HG03442 (cell line): ENCODE measurements around the gene CCL17.
"Not testable (repeated sequence)": the region's sequence is repeated elsewhere in the genome, so short reads cannot be mapped to it uniquely, and the experiment has no call there.

ENCODE experiments used
- ATAC-seq: cut with Tn5 transposase; IDR thresholded peaks from one replicate; pipeline ENCODE4 v1.9.1; 2021; ENCODE audit warnings: mild to moderate bottlenecking, moderate library complexity; ENCODE audit not compliant: unreplicated experiment

CCL17 gene

DNA sequence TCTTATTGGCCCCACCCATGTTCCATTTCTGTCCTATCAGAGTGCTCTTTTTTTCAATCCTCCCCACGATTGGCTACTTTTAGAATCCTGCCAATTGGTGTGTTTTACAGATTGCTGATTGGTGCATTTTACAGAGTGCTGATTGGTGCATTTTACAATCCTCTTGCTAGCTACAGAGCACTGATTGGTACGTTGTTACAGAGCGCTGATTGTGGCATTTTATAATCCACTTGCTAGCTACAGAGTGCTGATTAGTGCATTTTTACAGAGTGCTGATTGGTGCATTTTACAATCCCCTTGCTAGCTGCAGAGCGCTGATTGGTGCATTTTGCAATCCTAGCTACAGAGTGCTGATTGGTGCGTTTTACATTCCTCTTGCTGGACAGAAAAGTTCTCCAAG, 9.5 kb upstream of the CCL17 start:
- ATAC-seq, result no peak

DNA sequence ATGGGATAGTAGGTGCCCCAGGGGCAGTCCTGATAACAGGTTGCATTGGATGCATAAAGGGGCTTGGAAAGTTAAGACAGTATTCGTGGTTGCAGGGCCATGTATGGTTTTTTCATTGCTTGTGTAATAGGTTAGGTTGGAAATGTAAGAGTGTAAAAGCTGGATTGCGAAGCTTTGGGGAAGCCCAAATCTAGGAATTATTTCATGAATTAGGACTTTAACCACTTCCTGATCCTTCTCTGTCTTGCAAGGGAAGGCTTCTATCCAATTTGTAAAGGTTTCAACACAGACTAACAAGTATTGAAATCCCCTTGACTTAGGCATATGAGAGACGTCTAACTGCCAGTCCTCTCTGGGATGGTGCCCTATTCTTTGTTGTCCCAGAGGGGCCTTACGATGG, 7.8 kb upstream of the CCL17 start:
- no peak for ATAC-seq

DNA sequence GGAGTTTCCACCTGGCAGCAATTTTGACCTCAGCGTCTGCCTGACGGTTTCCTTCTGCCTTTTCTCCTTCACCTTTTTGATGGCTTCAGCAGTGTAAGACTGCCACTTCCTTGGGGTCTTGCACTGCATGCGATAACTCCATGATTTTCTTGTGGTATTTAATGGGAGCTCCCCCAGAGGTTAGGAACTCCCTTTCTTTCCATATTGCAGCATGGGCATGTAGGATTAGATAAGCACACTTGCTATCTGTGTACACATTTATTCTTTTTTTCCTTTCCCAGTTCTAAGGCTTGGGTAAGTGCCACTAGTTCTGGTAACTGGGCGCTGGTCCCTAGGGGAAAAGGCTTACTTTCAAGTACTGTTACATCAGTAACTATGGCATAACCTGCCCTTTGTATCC, 7.1 kb upstream of the CCL17 start:
- not testable (repeated sequence) for ATAC-seq

DNA sequence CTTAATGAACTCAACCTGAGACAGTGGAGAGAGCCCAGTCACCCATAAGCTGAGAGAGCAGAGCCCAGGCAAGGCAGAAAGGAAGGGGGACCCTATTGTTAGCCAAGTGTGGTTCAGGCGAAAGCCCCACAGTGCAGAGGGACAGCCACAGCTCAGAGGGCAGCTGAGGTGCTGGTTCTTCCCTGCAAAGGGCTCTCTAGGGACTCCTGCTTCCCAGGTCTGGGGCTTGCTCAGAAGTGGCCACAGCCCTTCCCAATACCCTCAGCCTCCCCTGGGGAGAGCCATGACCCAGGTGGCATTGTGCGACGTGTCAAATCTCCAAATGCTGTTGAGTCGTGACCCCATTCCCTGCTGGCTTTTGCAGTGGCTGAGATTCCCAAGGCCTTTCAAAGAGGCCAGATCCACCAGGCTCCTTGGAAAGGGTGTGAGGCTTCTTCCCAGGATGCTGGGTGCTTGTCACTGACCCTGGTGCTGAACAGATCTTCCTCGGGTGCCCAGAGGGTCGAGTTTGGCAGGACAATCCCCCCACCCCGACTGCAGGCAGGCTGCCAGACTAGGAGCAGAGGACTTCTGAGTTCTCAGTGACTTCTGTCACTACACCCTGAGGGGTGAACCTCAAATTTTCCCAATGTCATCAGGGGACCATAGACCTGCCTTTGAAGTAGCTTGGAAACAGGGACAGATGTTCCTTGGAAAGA, 2.5 kb upstream of the CCL17 start:
- no peak for ATAC-seq

DNA sequence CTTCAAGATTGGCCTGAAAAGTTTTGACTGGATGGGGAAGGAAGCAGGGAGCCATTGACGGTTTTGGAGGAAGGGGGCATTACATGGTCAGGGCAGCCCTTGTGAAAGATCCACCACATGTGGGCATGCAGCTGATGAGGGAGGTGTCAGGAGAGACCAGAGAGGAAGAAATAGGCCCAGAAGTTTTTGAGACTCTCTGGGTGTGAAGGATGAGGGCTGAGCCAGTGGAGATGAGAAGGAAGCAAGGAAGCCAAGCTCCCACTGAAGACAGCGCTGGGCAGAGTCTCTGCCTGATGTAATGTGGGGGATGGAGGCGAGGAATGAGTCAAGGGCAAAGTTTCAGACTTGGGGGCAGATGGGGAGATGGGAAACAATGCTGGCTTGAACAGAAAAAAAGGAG, 530 bp downstream of the CCL17 start:
- ATAC-seq, result no peak

DNA sequence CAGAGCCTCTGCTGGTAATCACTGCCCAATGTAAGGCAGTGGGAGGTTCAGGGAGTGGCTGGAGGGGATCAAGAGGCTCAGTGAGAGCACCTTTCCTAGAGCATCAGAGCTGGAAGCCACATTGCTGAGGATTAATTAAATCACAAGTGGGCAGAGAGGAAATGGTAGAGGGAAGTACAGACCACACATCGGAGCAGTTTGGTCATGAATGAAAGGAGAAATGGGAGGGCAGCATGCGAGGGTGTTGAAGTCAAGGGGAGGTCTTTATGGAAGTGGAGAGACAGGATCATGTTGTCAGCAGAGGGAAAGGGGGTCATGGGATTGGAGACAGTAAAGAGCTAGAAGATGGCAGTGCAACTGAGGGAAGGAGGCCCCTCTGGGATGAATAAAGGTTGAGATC, 2.3 kb downstream of the CCL17 start:
- ATAC-seq, result no peak

DNA sequence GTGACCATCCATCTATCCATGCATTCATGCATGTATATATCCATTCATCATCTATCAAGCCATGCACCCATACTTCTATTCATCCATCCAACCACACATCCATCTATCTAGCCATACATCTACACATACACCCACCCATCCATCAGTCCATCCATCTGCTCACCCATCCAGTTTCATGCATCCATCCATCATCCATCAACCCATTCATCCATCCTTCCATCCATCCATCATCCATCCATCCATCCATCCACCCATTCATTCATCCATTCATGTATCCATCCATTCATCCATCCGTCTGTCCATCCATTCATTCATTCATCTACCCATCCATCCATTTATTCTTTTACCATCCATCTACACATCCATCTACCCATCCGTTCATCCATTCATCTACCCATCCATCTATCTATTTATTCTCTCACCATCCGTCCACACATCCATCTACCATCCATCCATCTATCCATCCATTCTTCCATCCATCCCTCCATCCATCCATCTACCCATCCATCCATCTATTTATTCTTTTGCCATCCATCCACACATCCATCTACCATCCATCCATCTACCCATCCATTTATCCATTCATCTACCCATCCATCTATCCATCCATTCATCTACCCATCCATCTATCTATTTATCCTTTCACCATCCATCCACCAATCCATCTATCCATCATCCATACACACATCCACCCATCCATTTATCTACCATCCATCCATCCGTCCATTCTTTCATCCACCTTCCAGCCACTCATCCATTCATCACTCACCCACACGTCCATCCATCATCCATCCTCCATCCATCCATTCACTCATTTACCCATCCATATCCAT, 3.2 kb downstream of the CCL17 start:
- no peak for ATAC-seq

DNA sequence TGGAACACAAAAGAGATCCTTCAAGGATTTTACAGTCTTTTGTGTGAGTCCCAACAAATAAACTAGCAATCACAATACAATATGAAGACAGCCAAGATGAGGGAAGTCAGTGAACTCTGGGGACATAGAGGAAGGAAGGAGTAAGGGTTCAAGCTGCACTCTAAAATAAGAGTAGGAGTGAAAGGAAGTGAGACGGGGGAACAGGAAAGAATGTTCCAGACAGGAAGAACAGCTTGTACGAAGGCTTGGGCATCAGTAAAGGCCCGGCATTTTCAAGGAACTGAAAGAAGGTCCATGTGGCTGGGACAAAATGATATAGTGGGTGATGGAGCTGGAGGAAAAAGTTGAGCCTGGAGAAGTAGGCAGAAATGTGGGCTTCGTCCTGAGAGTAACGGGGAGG, 4.5 kb downstream of the CCL17 start:
- no peak for ATAC-seq

DNA sequence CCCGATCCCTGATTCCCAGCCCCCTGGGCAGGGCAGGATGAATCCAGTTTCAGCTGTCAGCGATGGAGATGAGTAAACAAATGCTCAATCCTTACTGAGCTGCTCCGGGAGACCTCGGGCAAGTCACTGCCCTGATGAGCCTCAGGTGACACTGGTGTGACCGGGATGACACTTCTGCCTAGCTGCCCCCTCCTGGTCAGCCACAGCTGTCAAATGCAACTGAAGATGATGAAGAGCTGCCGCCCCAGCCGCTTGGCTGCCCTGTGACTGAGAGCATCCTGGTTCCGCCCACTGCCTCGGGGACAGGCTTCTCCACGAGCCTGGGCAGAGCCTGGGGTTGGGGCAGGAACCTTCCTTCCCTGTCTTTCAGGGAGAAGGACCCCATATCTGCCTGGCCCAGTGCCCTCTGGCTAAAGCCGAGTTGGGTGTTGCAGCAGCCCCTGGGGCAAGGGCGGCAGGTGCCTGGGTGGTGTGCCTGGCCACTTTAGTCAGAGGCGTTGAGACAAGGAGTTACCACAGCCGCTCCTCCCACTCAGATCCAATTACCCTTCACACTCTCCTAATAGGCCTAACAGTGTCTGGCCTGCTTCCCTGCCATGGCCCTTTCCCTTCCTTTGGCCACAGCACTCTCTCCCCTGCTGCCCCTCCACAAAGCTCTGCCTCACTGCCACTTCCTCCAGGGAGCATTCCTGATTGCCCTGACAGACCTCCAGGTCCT, 5.5 kb downstream of the CCL17 start:
- no peak for ATAC-seq

DNA sequence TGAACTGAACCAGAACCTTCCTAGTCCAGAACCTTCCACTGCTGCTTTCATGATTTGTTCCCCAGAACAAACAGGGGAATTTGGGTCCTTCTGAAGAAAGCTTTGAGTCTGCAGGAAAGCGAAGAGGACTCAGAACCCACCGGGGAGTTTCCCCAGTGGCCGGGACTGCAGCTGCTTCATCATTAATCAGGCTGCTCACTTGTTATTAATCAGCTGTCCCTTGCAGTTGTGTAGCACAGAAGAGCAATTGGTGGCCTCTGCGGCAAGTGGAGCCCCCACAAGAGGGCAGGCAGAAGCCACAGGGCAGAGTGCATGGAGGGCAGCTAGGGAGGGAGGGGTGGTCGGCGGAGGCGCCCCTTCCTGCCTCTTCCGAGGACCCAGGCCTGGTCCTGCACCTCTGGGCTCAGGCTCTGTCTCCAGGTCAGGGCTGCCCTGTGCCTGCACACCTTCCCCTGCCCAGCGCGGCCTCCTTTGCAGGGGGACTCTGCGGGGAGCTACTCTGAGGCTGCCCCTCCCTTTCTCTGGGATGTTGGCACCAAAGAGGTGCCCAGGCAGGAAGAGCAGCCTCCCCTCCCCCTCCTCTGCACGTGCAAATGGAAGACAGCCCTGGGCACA, 6.9 kb downstream of the CCL17 start:
- ATAC-seq, result no peak

DNA sequence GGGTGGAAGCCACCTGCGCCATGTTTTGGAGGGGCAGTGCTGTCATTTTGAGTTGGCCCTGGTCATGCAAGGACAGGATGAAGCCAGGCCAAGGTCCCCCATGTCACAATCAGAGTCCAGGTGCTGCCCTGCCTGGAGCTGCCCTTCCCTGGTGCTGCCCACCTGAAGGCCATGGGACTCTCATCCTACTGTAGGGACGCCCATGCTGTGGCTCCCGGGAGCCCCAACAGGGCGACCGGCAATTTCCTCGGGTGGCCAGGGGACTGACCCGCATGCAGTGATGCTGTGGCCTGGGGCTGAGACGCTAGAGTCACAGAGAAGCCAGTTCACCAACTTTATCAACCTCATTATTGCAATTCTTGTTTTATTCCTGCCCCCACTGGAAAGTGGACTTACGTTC, 8.0 kb downstream of the CCL17 start:
- no peak for ATAC-seq

DNA sequence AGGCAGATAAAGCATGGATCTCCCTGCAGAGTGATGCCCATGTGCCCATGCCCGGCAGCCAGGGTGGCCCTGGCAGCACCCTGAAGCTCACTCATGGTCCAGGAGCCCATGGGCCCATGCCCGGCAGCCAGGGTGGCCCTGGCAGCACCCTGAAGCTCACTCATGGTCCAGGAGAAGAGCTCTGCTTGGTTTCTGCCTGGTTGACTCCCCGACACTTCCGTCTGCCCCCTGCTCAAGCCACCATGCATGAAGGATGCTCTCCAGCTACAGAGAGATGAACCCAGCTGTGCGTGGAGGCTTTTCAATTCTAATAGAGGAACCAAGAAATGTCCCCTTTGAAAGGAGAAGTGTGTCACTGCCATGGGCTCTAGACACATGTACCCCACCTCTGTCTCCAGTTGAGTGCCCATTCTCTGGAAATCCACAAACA, 8.7 kb downstream of the CCL17 start:
- peak; percentile 74 for ATAC-seq

DNA sequence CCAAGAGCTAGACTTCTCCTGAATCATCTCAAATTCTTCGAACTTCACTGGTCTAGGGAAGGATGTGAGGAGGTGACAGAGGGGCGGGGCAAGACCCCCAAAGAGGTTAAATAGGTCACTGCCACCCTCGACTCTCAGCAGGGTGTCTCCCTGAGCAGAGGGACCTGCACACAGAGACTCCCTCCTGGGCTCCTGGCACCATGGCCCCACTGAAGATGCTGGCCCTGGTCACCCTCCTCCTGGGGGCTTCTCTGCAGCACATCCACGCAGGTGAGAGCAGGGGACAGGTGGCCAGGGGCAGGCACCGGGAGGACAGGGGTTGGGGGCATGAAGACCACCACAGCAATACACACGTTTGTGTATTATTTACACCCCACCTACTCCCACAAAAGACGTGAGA, 9.2 kb downstream of the CCL17 start:
- ATAC-seq, result no peak

DNA sequence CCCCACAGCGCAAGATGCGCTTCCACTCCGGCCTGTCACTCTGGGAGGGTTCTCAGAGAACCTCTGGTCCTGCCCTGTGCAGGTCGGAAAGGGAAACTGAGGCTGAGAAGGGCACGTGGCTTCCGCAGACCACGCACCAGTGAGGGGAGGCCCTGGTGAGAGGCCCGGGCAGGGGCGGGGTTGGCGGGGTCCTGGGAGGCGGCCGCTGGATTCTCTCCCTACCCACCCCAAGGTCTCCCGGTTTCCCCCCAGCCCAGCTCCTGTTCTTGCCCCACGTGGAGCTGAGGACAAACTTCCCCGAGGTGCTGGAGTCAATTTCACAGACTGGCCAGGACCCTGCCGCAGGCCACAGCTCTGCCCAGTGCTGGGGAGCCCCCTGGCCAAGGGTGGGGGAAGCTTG, 11.5 kb downstream of the CCL17 start:
- ATAC-seq, result no peak

DNA sequence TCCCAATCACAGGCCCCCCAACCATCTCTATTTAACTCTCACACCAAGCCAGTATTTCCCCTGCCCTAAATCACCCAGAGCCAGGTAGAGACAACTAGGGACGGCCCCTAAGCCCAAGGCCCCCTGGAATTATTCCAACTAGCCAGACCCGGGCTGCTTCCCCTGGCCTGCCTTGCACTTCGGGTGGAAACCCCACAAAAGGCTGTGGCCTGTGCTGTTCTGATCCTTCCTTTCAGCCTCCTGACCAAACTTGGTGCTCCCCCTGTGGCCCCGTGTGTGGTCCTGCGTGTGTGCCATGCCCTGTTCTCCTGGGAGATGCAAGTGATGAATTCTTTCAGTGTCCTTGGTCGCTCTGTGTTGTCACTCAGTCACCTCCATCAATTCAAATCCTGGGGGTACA, 14.9 kb downstream of the CCL17 start:
- no peak for ATAC-seq

DNA sequence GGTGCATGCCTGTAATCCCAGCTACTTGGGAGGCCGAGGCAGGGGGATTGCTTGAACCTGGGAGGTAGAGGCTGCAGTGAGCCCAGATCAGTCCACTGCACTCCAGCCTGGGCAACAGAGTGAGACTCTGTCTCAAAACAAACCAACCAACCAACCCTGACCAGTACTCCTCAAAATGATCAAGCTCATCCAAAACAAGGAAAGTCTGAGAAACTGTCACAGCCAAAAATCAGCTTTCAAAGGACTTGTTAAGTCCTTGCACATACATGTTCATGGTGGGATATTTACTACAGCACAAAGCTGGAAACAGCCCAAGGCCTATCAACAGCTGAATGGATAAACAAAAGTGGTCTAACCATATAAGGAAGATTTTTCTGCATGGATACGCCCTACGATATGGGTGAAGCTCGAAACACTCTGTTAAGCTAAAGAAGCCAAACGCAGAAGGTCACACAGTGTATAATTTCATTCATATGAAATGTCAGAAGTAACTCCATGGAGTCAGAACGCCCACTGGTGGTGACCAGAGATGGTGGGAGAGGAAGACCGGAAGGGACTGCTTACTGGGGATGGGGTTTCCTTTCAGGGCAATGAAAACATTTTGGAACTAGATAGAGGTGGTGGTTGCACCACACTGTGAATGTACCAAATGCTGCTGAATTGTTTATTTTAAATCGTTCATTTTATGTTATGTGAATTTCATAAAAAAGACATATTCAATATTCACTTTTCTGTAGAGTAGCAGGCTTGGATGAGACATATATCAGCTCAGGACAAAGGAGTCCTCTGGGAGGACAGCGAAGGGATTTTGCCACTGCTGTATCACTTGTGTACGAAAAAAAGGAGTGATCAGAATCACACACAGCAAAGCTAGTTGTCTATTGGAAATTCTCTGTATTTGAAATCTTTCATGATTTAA, 17.7 kb downstream of the CCL17 start:
- no peak for ATAC-seq

DNA sequence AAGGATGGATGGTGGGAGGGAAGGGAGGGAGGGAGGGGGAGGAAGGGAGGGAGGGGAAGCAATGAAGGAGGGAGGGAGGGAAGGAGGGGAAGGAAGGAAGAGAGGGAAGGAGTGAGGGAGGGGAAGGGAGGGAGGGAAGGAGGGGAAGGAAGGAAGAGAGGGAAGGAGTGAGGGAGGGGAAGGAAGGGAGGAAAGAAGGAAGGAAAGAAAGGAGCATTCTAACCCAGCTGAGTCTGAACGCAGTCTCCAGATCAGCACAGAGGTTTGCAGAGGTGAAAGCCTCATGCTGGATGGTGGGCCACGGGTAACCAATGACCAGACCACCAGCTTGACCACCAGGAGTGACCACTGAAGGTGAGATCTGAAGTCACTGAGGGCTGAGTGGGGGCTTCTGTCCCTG, 18.6 kb downstream of the CCL17 start:
- no peak for ATAC-seq

DNA sequence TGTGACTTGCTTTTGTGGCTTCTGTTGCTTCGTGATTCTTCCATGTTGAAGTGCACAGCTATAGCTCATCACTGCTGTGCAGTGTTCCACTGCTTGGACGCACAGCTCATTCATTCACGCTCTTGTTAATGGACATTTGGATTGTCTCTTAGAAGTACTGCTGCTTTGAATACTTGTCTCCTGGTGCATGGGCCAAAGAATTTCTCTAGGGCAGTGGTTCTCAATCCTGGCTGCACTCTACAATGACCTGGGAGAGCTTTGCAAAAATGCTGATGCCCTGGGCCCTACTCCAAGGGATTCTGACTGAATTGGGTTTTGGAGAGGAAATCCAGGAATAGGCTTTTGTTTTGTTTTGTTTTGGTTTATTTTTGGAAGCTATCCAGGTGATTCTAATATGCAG, 20.0 kb downstream of the CCL17 start:
- ATAC-seq, result no peak

DNA sequence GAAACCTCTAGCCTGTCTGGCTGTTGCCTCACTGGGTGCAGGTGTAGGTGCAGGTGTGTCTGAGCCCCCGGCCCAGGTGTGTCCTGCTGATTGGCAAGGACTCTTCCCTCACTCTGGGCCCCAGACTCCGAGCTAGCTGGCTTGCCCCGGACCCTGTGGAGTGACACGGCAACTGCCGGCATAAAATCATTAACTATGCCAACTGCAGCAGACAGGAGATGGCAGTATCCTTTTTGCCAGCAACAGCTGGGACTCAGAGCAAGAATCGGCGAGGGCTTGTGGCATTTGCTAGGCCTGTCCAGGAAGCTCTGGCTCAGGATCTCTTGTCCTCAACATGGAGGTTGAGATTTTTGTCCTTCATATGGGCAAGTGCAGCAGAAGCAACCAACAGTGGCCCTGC, 21.8 kb downstream of the CCL17 start:
- no peak for ATAC-seq

DNA sequence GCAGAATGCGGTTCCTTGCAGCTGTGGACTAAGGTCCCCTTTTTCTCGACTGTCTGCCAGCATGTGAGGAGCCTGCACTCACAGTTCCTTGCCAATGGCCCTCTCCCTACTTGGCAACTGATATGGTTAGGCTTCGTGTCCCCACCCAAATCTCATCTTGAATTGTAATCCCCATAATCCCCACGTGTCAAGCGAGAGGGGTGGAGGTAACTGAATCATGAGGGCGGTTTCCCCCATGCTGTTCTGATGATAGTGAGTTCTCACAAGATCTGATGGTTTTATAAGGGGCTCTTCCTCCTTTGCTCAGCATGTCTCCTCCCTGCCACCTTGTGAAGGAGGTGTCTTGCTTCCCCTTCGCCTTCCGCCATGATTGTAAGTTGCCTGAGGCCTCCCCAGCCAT, 22.7 kb downstream of the CCL17 start:
- ATAC-seq, result no peak
